IPS-18c (cell line): ENCODE measurements around the gene IPO4.
"Not testable (repeated sequence)": the region's sequence is repeated elsewhere in the genome, so short reads cannot be mapped to it uniquely, and the experiment has no call there.

ENCODE experiments used
- H3K4me3 ChIP-seq: 2 replicates; pipeline ENCODE4 v1.7.0; 2013; ENCODE audit warnings: low read depth, mild to moderate bottlenecking, low read length, moderate library complexity; ENCODE audit not compliant: insufficient read depth
- H3K9me3 ChIP-seq: one replicate; pipeline ENCODE4 v1.6.1; 2013; ENCODE audit warnings: mild to moderate bottlenecking, low read length, moderate library complexity; ENCODE audit not compliant: control insufficient read depth, insufficient read depth

The IPO4 gene

GRCh38 chr14:24188251-24189058 lies at the start of gene IPO4:
Gene IPO4, minus strand, starts transcription at chr14:24188816. Its CDS starts 29 bp downstream, at chr14:24188787.
- Histone ChIP-seq H3K4me3 (peak within 1 kb of the TSS; percentile 92), H3K9me3 (no peaks in the 10 kb centered on the region)

- H3K9me3 ChIP-seq, result no peaks in the 10 kb centered on the region
- H3K4me3 ChIP-seq, result no peak overlapping the region
Measured at GRCh38 chr14:24238123-24238522, 49.5 kb upstream of the IPO4 start.

- H3K9me3 ChIP-seq, result no peaks in the 10 kb centered on the region
- H3K4me3 ChIP-seq, result no peak overlapping the region
Measured at GRCh38 chr14:24237463-24237955, 48.9 kb upstream of the IPO4 start.

- H3K9me3 ChIP-seq, result no peaks in the 10 kb centered on the region
- no peak overlapping the region for H3K4me3 ChIP-seq
Measured at GRCh38 chr14:24236689-24237462, 48.3 kb upstream of the IPO4 start.

GRCh38 chr14:24235804-24236688 lies 47.4 kb upstream of the IPO4 start:
- Histone ChIP-seq H3K9me3 (no peaks in the 10 kb centered on the region), H3K4me3 (no peak overlapping the region)

GRCh38 chr14:24234095-24235005 lies 45.7 kb upstream of the IPO4 start:
- Histone ChIP-seq H3K4me3 (no peak overlapping the region), H3K9me3 (no peaks in the 10 kb centered on the region)

- Histone ChIP-seq H3K9me3 (no peaks in the 10 kb centered on the region), H3K4me3 (peak overlapping the region; percentile 97)
Measured at GRCh38 chr14:24233538-24233866, 44.9 kb upstream of the IPO4 start.

GRCh38 chr14:24232645-24233537 lies 44.3 kb upstream of the IPO4 start, which contains the start of gene GMPR2:
Gene GMPR2, plus strand, starts transcription at chr14:24232929. Its CDS starts 325 bp downstream, at chr14:24233254.
- no peaks in the 10 kb centered on the region for H3K9me3 ChIP-seq
- H3K4me3 ChIP-seq, result peak within 1 kb of the TSS; percentile 97

- Histone ChIP-seq H3K4me3 (peak within 1 kb of the TSS; percentile 97), H3K9me3 (no peaks in the 10 kb centered on the region)
Measured at GRCh38 chr14:24232121-24232644, 43.6 kb upstream of the IPO4 start, which contains the start of gene NEDD8. Gene NEDD8, minus strand, starts transcription at chr14:24232367. Its CDS starts 100 bp downstream, at chr14:24232267.

GRCh38 chr14:24231263-24232120 lies 42.9 kb upstream of the IPO4 start:
- no peaks in the 10 kb centered on the region for H3K9me3 ChIP-seq
- H3K4me3 ChIP-seq, result peak overlapping the region; percentile 97

GRCh38 chr14:24228902-24229301 lies 40.3 kb upstream of the IPO4 start:
- H3K4me3 ChIP-seq, result no peak overlapping the region
- no peaks in the 10 kb centered on the region for H3K9me3 ChIP-seq

- no peak overlapping the region for H3K4me3 ChIP-seq
- H3K9me3 ChIP-seq, result no peaks in the 10 kb centered on the region
Measured at GRCh38 chr14:24226473-24226872, 37.9 kb upstream of the IPO4 start.

- Histone ChIP-seq H3K9me3 (no peaks in the 10 kb centered on the region), H3K4me3 (no peak overlapping the region)
Measured at GRCh38 chr14:24224618-24225071, 36.0 kb upstream of the IPO4 start.

- not testable (repeated sequence) for H3K4me3 ChIP-seq, H3K9me3 ChIP-seq
Measured at GRCh38 chr14:24222987-24223386, 34.4 kb upstream of the IPO4 start.
